ENCODE results near the gene NNT. TPM values are rescaled to one million over a fixed set of nuclear protein-coding genes. Genes with fewer than 3 reads are reported as not detected.

The NNT gene
- total RNA-seq, 1 donor from 2014 or later, result 52.2 TPM

GRCh38 chr5:43753069-43753468 lies 150.1 kb downstream of the NNT start:
- no peak for DNase-seq

More at GRCh38 chr5:43753069-43753468, 150.1 kb downstream of the NNT start:
- Mint-ChIP-seq H3K9me3 (peaks cover 14% of the 10 kb centered on the region), H3K4me1 (no peaks in the 10 kb centered on the region), H3K27me3 (no peaks in the 10 kb centered on the region), H3K36me3 (ENCODE audit: low read depth) (no peaks in the 10 kb centered on the region), H3K4me3 (no peak overlapping the region), H3K27ac (no peak overlapping the region)
- intact Hi-C loops (cut with micrococcal nuclease), result no loop called here

Other genes with a start within 250 kb of the NNT start
- 7.4 and 7.5 TPM in 2 replicates for gene CCL28, start 190.8 kb upstream of the NNT start, total RNA-seq
- 20.0 and 24.0 TPM in 2 replicates for gene TMEM267, start 119.3 kb upstream of the NNT start, total RNA-seq
- gene C5orf34, start 88.0 kb upstream of the NNT start, total RNA-seq, result 6.8 and 8.7 TPM in 2 replicates
- gene PAIP1, start 46.1 kb upstream of the NNT start, total RNA-seq, result 60.2 and 64.1 TPM in 2 replicates